ENCODE measurements around the gene INO80B.
"Not testable (repeated sequence)": the region's sequence is repeated elsewhere in the genome, so short reads cannot be mapped to it uniquely, and the experiment has no call there.

The INO80B gene

GRCh38 chr2:74426181-74426758 lies 28.6 kb upstream of the INO80B start:
- DNase-seq, result no peak

- no peak for DNase-seq
Measured at GRCh38 chr2:74427551-74427950, 27.3 kb upstream of the INO80B start.

- no peak for DNase-seq
Measured at GRCh38 chr2:74428675-74429074, 26.2 kb upstream of the INO80B start.

GRCh38 chr2:74429487-74430451 lies 25.1 kb upstream of the INO80B start:
- DNase-seq, result no peak

DNA sequence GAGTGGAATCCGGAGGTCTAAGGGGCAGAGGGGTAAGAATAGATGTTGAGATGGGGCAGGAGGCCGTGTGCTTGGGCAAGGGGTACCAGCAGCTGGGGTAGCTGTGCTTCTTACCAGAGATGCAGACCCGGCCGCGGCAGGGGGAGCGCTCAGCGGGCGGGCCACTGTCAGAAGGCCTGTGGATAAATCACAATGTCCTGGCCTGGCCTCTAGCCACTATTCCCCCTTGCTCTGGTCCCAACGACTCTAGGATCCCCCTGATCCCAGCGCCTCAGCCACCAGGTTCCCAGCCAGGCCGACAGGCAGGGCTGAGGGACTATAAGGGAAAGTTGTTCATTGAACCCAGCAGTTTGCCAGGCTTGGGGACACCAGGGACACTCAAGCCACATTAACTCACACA lies 24.4 kb upstream of the INO80B start:
- DNase-seq, result no peak

- no peak for DNase-seq
Measured at GRCh38 chr2:74436111-74436805, 18.6 kb upstream of the INO80B start.

DNA sequence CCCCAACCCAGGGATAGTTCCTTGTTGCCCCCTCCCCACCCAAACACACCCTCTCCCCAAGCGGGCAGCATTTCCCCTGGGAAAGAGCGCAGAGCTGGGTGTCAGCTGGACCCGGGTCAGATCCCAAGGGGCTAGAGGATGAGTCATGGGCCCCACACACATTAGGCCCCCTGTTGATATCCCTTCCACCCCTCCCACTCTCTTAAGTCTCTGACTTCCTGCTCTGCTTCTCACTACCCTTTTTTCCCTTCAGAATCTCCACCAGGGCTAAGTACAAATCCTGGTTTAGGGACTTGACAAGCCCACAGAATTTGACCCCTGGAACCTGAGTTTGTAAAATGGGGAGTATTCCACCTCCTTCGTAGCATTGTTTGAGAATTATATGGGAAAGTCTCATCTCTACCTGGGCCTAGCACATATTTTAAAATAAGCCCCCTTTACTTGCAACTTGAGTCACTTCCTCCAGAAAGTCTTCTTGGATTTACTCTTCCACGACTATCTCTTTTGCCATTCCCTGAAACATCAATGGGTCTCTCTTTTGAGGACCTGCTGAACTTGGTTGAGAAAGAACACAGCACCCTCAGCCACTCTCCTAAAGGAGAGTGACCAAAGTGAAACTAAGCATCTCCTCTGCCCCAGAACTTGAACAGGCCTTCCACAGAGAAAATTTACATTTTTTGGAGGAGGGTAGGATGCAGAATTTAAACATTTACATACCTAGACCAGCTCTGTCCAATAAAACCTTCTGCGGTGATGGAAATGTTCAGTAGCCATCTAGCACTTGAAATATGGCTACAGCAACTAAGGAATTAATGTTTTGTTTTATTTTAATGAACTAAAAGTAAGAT lies 17.8 kb upstream of the INO80B start:
- no peak for DNase-seq

GRCh38 chr2:74438248-74438647 lies 16.6 kb upstream of the INO80B start:
- DNase-seq, result no peak

- no peak for DNase-seq
Measured at GRCh38 chr2:74439373-74439772, 15.5 kb upstream of the INO80B start.

- no peak for DNase-seq
Measured at GRCh38 chr2:74439803-74440377, 15.0 kb upstream of the INO80B start.

DNA sequence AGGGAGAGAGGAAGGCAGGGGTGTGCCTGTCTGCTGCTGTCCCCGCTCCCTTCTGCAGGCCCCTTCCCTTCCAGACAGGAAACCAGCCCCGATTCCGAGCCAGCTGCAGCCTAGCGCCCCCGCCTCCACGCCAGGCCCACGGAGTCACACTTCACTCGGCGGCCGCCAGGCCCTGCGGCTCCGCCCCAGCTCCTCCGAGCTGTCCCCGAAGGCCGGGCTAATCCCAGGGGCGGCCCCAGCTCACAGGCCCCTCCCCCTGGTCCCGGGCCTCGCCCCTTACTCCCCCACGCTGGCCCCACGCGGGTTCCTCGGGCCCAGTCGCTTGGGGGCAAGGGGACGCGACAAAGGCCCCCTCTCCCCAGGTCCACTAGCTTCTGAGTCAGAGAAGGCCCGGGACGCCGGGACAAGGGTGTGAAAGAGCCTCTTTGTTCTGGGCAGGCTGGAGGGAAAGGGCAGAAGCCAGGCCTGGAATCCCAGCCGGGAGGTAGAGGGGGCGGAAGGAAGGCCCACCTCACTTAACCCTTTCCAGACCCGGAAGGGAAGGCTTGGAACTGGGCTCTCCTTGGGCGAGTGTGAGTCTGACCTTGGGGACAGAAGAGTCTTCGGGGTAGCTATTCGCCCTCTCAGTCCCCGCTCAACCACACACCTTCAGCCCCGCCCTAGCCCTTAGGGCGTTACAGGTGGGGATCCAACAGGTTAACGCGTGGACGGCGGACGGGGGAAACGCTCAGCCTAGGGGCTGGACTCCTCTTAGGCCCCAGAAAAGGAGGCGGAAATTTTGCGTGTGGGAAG lies 14.3 kb upstream of the INO80B start:
- DNase-seq, result peak; percentile 70

DNA sequence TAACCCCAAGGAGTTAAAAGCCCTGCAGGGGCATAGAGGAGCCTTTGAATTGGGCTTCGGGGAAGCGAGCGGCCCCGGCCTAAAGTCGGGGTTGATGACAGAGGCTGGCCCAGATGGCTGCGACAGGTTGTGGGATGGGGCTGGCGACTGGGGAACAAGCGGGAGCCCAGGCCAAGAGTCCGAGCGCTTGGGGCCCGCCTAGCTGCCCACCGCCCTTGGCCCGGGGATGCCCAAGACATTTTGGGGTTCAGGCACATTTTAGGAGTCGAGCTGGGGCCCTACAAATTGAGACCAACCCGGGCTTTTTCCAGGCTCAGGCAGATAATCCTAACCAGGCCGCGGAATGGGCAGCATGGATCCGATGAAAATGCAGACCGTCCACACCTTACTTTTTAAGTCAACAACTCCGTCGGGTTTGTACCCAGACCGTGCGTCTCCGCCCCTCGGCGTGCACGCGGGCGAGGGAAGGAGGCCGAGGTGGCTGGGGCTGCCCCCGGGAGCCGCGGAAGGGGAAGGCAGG lies 13.7 kb upstream of the INO80B start:
- DNase-seq, result no peak

GRCh38 chr2:74441690-74442482 lies 13.0 kb upstream of the INO80B start, which contains the start of gene RTKN:
Gene RTKN (minus strand): TSS chr2:74441937. CDS start chr2:74441816, 121 bp downstream.
- DNase-seq, result no peak

DNA sequence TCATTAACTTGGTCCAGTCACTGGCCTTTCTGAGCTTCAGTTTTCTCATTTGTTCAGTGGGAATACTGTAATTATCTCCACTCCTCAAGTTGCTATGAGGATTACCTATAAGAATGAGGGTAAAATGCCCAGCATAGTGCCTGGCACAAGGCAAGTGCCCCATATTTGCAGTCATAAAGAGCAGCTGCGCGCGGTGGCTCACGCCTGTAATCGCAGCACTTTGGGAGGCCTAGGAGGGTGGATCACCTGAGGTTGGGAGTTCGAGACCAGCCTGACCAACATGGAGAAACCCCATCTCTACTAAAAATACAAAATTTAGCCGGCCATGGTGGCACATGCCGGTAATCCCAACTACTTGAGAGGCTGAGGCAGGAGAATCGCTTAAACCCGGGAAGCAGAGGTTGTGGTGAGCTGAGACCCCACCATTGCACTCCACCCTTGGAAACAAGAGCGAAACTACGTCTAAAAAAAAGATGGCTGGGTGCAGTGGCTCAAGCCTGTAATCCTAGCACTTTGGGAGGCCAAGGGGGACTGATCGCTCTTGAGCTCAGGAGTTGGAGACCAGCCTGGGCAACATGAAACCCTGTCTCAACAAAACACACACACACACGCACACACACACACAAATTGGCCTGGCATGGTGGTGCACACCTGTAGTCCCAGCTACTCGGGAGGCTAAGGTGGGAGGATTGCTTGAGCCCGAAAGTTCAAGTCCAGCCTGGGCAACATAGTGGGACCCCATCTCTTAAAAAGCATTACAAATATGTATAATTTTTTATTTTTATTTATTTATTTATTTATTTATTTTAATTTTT lies 12.2 kb upstream of the INO80B start:
- DNase-seq, result not testable (repeated sequence)

DNA sequence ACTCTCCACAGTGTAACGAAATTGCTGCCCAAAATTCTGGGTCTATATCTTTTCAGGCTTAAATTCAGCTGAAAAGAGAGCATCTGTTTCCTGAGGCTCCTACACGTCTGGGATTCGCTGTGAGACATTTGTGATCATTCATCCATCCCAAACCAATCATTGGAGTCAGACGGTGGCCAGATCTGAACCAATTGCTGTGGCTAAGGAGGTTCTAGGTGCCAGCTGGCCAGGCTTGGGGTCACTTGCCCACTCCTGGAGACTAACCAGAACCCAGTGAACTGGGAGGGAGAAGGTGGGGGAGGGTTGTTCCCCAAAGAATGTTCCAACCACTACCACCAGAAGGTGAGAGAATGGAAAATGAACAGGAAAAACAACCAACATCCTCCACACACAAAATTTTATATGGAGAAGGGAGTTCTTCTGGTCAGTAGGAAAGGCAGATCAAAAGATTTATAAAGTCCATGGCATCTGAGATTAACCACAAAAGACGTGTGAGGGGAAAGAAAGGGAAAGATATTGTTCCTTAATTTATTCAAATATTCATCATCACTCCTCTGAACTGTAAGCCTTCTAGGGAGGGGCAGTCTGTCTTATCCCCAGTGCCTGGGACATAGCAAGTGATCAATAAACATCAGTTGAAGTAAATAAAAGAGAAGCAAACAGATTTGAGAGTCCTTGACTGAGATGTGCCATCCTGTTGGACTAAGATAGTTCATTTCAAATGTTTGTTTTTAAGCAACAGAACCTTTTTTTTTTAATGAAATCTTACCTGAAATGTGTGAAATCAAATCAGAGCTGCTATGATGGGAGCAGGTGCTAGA lies 10.2 kb upstream of the INO80B start:
- DNase-seq, result no peak

GRCh38 chr2:74447230-74447999 lies 7.5 kb upstream of the INO80B start:
- DNase-seq, result no peak

DNA sequence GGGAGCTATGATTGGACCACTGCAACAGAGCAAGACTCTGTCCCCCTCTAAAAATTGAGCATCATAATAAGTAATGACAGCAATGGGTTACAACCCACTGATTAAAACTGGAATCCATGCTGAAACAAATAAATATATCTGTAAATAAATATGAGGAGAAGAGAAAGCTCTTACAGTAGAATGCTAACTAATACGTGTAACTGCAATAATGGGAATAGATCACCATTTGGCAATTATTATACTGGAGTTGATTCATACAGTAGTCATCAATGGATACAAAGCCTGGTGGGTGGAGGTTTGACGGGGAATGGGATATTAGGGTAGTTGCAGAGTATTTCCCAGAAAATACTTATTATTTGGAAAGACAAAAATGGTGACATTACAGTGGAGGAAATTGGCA lies 6.1 kb upstream of the INO80B start:
- no peak for DNase-seq
